Measurements from ENCODE around the gene GJD4. TPM values are rescaled to one million over a fixed set of nuclear protein-coding genes. Genes with fewer than 3 reads are reported as not detected.
A peak's percentile ranks its signal among the peaks of the same experiment; 100 is the strongest.

The GJD4 gene
- polyA plus RNA-seq, 3 donors, result 0.09 to 0.21 TPM; not detected in 1

DNA sequence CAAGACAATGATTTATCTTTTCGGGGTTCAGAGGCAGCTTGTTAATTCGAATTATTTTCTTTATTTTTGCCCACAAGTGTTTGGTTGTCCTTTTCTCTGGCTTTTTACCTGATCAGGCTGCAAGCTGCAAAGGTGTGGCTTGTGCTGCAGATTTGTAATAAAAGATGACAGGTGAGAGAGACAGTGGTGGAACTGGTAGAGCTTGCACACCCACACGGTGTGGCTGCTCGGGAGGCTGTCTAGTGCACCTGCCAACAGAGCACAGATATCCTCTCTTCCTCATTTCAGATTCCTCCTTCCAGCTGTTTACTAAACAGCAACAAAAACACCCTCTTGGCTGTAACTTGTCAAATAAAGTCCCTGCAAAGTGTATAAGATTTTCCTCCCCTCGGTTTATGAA, 9.2 kb downstream of the GJD4 start:
- no peak for DNase-seq

DNA sequence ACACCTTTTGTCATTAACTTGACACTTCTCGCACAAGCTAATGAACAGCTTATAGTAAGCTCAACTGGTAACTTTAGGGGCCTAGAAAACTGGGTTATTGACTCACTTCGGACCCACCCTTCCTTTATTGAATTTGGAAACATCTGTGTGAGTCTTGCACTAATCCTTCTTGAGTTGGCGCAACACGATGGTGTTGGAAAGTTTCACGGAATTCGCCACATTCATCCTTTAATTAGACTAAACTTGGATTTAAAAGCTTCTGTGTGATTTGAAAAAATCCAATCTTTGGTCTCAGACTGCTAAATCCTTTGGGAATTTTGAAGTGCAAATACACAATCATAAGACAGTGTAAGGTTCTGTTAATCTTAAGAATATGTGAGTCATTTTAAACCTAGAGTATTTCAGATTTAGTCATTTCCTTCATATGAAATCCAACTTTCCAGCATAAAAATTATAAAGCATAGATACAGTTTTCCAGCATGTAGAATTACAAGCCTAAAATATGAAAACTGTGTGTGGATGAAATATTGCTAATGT, 21.9 kb downstream of the GJD4 start:
- no peak for DNase-seq

DNA sequence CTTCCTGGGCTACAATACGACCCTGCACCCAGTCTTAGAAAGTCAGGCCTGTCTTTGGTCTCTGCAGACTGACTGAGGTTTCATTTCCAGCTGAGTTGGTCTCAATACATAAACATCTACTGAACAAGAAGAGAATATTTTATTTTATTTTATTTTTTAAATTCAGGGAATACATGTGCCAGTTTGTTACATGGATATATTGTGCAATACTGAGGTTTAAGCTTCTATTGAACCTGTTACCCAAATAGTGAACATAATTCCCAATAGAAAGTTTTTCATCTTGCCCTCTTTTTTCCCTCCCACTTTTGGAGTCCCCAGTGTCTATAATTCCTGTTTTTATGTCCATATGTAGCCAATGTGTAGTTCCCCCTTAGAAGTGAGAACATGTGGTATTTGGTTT, 26.3 kb downstream of the GJD4 start:
- no peak for DNase-seq

DNA sequence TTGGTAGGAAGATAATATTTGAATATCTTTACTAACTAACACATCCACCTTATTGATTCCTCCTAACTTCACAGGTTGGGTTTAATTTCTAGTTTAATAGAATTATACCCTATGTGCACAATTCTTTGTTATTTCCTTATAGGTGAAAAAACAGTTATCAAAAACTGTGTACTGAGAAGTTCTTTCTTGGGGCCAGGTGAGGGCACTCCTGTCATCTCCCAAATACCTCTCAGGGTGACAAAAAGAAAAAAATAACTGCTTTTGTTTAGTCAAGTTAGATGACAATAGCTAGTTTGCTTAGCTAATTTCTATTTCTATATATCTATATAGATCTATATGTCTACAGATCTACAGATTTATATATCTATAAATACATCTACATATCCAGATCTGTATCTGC, 26.9 kb downstream of the GJD4 start:
- no peak for DNase-seq

DNA sequence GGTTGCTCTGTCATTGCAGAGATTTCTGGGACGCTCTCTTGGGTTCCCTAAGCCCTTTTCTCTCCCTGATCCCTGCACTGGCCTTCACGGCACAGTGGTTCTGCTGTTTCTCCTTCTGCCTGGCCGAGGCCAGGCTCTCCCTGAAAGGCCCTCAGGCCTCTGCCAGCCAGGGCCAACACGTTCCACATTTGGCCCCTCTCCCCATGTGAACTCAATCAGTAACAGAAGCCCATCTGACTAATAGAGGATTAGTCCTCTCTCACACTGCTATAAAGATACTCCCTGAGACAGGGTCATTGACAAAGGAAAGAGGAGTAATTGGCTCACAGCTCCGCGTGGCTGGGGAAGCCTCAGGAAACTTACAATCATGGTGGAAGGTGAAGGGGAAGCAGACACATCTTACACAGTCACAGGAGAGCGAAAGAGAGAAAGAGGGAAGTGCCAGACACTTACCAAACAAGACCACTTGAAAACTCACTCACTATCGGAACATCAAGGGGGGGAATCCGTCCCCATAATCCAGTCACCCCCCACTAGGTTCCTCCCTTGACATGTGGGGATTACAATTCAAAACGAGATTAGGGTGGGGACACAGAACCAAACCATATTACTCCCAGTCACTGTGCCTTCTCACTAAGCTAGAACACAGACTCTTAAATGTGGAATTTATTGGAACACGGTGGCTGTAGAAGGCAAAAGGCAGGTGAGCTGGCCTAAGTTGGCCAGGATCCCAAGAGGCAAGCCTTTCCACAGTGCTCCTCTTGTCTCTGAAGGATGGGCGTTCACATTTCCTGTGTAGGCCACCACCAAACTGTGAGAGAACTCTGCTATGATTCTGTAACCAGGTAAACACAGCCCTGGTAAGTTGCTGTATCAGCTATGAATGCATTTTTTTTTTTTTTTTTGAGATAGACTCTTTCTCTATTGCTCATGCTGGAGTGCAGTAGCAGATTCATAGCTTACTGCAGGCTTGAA, 28.2 kb downstream of the GJD4 start:
- DNase-seq, result no peak

DNA sequence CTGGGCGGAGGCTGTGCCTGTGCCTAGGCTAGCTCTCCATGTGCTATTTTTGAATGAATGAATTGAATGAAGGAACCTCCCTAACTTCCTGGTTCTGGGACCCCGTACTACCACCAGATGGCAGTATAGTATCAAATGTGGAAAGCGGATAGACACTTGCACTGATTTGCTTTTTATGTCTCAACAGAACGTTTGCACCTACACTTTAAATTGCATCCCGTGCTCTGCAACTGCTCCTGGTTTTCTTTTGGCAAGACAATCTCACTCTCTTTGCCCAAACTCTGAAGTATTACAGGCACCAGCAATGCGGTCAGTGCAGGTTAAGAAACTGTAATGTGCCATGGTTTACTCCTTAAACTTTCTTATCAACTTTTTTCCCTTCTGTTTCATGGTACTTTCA, 30.4 kb downstream of the GJD4 start:
- no peak for DNase-seq

DNA sequence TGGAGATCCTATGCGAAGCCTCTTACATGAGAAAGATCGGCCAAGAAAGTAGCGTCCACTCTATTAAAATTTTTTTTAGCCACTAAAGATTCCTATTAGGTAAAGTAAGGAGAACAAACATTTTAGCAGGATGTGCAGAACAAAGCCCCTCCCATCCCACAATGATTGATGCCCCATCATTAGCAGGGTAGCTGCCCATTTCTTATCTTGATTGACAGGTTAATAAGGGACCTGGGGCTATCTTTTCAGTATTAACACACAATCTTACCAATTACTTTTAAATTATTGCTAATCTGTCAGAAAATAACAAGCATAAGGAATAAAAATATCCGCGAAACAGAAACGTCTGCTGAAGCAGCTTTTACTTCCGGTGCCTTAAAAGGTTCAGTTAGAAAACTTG, 31.8 kb downstream of the GJD4 start:
- no peak for DNase-seq

DNA sequence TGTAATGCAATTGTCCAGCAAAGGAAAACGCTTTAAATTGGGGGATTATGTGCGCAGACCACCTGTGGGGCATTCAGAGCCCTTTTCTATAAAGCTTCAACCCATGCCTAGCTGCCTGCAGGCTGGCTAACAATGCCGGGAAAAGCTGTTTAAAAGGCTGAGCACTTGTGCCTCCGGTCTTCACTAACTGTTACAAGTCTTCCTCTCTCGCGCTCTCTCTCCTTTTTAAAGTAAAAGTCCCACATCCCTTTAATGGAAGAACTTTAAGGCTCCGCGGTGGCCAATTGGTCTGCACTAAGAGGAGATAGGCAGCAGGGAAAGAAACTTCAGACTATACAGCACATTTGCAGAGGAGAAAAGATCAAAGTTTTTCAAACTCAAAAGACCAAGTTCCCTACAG, 32.3 kb downstream of the GJD4 start:
- no peak for DNase-seq

DNA sequence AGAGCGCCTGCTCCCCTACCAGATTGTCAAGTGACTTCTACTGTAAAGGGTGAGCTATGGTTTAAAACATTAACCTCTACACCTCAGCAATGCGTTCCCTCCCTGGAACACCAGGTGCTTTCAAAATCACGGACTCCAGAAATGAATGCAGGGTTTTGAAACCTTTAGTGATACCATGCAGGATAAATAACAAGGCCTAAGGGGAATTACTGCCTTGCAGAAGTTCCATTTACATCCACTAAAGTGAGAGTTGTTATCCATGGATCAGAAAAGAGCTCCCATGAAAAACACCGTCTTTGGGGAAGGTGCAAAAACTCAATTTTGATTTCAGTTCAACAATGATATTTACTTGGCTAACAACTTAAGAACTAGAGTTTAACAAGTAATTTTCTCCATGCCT, 33.0 kb downstream of the GJD4 start:
- DNase-seq, result no peak

DNA sequence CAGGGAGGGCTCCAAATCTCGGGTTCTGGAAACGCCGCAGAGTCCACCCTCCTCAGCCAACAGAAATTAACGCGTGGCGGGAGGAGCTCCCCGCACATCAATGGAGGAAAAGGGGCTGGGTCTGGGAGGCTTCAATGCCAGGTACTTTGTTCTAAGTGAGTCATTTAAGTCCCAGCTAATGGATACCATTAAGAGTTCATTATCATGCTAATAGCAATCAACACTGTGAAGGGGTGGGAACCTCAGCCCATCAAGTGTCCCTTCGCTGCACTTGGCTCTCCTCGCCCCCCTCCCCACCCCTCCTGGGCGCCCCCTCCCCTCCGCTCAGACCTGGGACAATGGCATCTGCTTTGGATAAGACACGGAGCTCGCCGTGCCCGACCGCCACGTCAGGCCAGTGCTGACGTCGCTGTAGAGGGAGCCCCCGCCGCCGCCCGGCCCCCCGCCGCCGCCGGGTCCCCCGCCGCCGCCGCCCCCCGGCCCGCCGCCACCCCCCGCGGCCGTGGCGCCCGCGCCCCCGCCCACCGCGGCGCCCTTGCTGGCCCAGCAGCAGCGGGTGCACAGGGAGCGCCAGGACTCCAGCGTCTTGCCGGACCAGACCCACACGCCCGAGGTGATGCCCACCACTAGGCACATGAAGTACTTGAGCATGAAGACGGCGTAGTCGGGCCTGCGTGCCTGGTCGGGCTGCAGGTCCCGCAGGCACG, 34.0 kb downstream of the GJD4 start:
- no peak for DNase-seq

DNA sequence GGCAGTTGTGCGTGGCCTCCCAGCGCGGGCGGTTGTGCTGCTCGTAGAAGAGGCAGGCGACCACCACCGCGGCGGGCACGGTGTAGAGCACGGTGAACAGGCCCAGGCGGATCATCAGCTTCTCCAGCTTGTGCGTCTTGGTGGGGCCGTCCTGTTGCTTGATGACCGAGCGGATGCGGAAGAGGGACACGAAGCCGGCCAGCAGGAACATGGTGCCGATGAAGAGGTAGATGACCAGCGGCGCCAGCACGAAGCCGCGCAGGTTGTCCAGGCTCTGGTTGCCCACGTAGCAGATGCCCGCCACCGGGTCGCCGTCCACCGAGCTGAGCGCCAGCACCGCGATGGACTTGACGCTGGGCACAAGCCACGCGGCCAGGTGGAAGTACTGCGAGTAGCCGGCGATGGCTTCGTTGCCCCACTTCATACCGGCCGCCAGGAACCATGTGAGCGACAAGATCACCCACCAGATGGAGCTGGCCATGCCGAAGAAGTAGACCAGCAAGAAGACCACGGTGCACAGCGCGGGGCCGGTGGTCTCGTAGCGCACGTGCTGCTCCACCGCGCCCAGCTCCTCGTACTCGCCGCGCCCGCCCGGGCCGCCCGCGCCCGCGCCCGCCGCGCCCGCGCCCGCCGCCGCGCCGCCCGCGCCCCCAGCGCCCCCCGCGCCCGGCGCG, 34.7 kb downstream of the GJD4 start:
- DNase-seq, result no peak

DNA sequence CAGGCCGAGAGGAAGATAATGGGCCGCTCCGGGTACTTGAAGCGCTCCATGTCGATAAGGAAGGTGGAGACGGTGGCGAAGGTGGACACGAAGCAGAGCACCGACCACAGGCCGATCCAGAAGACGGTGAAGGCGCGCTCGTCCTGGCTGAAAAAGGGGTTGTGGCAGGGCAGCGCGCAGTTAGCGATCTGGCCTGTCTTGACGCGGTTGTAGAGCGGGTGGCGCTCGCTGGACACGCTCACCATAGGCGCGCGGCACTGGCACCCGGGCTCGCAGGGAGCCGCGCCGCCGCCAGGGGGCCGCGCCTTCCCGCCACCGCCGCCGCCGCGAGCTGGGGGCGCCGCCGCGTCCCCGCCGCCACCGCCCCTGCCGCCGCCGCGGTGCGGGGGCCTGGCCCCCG, 35.3 kb downstream of the GJD4 start:
- DNase-seq, result no peak

DNA sequence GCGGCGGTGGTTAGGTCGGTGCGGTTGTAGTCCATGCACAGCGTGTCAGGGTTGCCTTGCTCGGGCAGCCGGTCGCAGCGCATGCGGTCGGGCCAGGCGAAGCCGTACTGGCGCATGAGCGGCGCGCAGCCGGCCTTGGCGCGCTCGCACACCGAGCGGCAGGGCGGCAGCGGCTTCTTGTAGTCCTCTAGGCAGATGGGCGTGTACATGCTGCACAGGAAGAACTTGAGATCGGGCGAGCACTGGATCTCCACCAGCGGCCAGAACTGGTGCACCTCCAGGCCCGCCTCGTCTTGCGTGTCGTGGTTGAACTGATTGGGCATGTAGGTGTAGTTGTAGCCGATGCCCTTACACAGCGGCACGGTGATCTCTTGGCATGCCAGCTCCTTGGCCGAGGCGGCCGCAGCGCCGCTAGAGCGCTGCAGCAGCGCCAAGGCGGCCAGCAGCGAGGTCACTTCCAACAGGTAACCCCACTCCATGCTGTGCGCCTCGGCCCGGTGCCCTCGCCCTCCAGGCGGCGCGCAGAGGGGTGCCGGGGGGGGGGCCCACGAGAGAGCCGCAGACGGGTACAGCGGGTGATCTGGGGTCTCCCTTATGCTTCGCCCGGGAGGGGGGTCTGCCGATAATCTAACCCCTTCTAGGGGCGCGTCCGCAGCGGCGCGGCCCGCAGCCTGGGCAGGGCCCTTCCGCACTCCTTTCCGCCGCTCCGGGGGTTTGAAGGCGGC, 36.0 kb downstream of the GJD4 start:
- no peak for DNase-seq

DNA sequence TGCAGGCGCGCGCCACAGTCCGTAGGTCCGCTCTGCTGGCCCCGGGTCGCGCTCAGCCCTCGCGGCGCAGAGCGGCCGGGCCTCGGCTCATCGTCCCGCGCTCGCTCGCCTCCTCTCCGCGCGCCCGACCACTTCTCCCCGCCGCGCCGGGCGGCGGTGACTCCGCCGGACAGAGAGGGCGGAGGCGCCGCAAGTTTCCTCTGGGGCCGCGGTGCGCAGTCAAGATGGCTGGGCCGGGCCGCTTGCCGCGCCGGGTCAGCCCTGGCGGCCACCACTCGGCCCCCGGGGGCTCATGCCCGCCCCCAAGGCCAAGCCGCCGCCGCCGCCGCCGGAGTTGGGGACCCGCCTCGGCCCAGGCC, 36.5 kb downstream of the GJD4 start:
- no peak for DNase-seq

DNA sequence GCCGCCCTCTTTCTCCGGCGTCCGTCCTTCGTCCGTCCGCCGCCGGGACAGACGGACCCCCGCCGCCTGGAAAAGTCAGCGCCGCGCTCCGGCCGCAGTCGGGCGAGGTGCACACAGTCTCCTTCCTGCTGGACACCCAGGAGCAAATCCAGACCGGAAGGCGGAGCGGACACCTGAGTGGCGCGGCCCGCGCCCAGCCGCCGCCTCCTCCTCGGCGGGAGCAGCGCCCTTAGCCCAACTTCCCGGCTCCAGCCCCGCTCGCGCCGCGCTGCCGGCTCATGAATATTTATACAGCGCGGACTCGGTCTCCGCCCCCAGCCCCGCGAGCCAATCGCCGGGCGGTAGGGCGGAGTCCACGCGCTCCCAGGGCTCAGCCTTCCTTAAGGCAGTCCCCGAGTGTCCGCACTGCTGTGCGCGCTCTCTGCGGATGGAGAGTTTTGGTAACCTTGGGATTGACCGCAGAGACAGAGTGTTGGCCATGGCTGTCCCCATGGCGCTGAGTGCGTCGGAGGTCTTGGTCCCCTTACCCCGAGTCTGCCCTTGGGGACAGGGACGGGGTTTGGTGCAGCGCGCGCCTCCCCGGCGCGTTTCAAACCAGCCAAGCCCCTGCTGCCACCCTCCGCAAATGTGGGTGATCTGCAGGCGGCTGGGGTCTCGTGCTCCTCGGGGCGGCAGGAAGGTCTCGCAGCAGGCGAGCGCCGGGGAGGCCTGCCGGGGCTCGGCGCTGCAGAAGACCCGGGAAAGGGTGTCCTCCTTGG, 37.1 kb downstream of the GJD4 start, which contains the start of gene FZD8:
FZD8 (minus strand) TSS at position 262 of the 758 bp plus-strand sequence. CDS start 867 bp downstream, outside the sequence.
- DNase-seq, result peak; percentile 92

DNA sequence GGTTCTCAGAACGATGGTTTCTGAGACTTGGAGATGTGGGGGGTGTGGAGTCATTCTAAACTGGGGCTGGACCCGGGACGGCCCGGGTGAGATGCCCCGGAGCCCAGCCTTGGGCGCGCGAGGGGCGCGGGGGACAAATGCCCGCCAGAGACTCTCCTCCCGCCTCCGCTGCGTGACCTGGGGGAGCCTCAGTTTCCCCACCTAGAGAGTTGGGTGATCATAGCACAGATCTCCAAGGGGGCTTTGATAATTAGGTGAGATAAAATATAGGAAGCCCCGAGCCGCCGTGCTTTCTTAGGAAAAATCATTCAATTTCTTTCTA, 37.6 kb downstream of the GJD4 start:
- DNase-seq, result no peak

DNA sequence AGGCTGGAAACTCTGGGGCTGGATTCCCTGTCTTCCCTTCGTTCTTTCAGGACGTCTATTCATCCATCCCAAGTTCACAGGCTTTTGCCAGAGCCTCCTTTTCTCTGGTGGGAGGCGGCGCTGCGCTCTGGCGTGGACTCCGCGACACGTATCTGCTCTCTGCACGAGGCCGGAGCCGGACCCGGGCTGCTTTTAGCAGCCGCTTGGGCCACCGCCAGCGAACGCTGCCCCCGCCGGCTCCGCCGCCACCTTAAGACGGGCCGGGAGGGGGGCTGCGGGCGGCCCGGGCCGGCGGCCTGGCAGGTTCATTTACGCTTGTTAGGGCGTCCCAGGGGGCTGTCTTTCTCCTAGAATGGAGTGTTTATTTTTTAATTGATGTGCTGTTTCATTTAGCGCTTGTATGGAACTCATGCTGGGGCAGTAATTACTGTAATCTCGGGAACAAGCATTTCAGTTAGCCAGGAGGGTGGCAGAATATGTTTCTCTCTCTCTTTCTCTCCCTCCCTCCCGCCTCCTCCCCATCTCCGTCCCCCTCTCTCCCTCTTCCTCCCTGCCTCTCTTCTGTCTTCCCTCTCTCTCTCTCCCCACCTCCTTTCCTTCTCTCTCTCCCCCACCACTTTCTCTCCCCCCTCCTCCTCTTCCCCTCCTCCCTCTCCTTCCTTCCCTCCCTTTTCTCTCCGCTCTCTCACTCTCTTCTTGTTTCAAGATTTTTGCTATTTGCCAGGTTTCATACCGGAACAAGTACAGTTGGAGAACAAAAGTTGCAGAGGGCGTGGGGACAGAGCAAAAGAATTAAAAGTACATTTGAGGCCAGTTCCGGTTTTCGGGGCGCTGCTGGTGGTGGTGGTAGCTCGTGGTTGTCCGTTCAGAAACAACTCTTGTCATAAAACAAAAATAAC, 38.3 kb downstream of the GJD4 start:
- no peak for DNase-seq

DNA sequence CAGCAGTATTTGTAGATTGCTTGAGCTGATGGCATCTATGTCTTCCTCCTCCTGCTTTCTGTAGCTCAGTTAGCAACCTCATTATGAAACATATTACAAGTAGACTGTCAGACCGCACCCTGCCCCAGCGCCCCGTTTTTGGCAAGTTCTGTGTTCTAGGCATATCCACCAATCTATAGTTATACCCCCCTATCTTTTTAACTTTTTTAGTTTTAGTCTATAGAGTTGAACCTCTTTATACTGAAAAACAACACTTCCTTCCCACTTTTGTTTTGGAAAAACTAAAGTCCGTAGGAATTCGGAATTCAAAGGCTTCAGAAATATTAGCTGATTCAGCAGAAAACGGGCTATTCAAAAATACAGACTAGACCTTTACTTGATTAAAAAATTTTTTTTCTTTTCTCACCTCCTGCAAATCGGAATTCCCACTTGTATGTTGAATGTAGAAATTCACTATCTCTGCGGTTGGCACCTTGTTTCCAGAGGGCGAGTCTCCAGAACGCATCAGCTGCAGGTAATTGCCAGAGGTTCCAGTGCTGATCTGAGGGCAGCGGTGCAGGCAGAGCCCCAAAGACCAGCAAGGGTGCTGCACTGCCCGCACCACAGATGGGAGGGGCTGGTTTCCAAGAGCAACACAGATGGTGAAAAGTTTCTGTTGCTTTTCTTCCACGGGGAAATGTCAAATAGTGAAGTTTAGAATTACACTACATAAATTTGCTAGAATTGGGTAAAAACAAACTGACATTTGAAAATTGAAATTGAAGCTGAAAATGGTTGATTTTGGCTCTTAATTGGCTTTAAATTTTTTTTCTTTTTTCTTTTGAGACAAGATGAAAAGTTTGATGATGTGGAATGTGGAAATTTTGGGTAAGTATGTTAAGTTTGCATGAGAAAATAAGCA, 39.2 kb downstream of the GJD4 start:
- DNase-seq, result no peak

DNA sequence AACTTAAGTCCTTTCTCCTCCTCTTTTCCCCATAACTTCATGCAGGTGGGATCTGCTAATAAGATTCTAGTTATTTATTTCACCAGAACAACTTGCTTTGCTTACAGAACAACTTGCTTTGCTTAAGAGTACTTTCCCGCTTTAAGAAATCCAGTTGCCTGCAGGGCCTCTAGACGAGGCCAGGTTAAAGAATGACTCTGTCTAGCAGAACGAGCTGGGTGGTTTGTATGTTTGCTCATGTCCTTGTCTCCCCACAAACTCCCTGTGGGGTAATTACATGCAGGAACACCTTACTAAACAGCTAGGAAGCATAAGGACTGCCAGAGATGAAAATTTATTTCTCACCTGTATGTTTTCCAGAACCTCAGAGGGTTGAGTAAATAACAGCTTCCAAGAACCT, 45.8 kb downstream of the GJD4 start:
- DNase-seq, result no peak

All from renal pelvis (tissue), 4 donors.